ENCODE results near the gene CD300LF. TPM values are rescaled to one million over a fixed set of nuclear protein-coding genes. Genes with fewer than 3 reads are reported as not detected.

Gene CD300LF
- polyA plus RNA-seq, 1 experiment: not detected

- no peak for TF ChIP-seq CTCF (IDR thresholded peaks at IDR 0.05; ENCODE audit: insufficient read depth, low read depth, low read length)
Measured at GRCh38 chr17:74703311-74703710, 9.4 kb downstream of the CD300LF start.

GRCh38 chr17:74702116-74702871 lies 10.4 kb downstream of the CD300LF start:
- DNase-seq (ENCODE audit: low read depth): no peak
- ChIA-PET CTCF (no interaction called here), POLR2A (no interaction called here)
- TF ChIP-seq CTCF (IDR thresholded peaks at IDR 0.05; ENCODE audit: insufficient read depth, low read depth, low read length): no peak
- Histone ChIP-seq H3K36me3 (ENCODE audit: control insufficient read depth, insufficient read depth, low read length) (no peaks in the 10 kb centered on the region), H3K27me3 (ENCODE audit: control insufficient read depth, insufficient read depth, low read length) (no peaks in the 10 kb centered on the region), H3K4me3 (ENCODE audit: low read depth, low read length) (no peak overlapping the region)

More at GRCh38 chr17:74703311-74703710, 9.4 kb downstream of the CD300LF start:
- DNase-seq (ENCODE audit: low read depth): no peak
- no peak overlapping the region for H3K4me3 ChIP-seq (ENCODE audit: low read depth, low read length)
- CTCF ChIA-PET: no interaction called here
- no peaks in the 10 kb centered on the region for H3K36me3 ChIP-seq (ENCODE audit: control insufficient read depth, insufficient read depth, low read length)
- no peaks in the 10 kb centered on the region for H3K27me3 ChIP-seq (ENCODE audit: control insufficient read depth, insufficient read depth, low read length)
- POLR2A ChIA-PET: no interaction called here

GRCh38 chr17:74699236-74699635 lies 13.5 kb downstream of the CD300LF start:
- DNase-seq (ENCODE audit: low read depth): no peak
- no peaks in the 10 kb centered on the region for H3K27me3 ChIP-seq (ENCODE audit: control insufficient read depth, insufficient read depth, low read length)
- no peaks in the 10 kb centered on the region for H3K36me3 ChIP-seq (ENCODE audit: control insufficient read depth, insufficient read depth, low read length)
- H3K4me3 ChIP-seq (ENCODE audit: low read depth, low read length): no peak overlapping the region
- TF ChIP-seq CTCF (IDR thresholded peaks at IDR 0.05; ENCODE audit: insufficient read depth, low read depth, low read length): no peak
- POLR2A ChIA-PET: no interaction called here
- CTCF ChIA-PET: no interaction called here

- no peak for TF ChIP-seq CTCF (IDR thresholded peaks at IDR 0.05; ENCODE audit: insufficient read depth, low read depth, low read length)
- ChIA-PET POLR2A (no interaction called here), CTCF (no interaction called here)
Measured at GRCh38 chr17:74698069-74698468, 14.7 kb downstream of the CD300LF start.

GRCh38 chr17:74697515-74697914 lies 15.2 kb downstream of the CD300LF start:
- no peak overlapping the region for H3K4me3 ChIP-seq (ENCODE audit: low read depth, low read length)

More at GRCh38 chr17:74698069-74698468, 14.7 kb downstream of the CD300LF start:
- DNase-seq (ENCODE audit: low read depth): no peak
- H3K27me3 ChIP-seq (ENCODE audit: control insufficient read depth, insufficient read depth, low read length): 0 out of 2 replicates have a peak, but pooled peaks cover 2% of the 10 kb centered on the region
- no peak overlapping the region for H3K4me3 ChIP-seq (ENCODE audit: low read depth, low read length)
- H3K36me3 ChIP-seq (ENCODE audit: control insufficient read depth, insufficient read depth, low read length): no peaks in the 10 kb centered on the region

More at GRCh38 chr17:74697515-74697914, 15.2 kb downstream of the CD300LF start:
- no peaks in the 10 kb centered on the region for H3K36me3 ChIP-seq (ENCODE audit: control insufficient read depth, insufficient read depth, low read length)
- H3K27me3 ChIP-seq (ENCODE audit: control insufficient read depth, insufficient read depth, low read length): 0 out of 2 replicates have a peak, but pooled peaks cover 2% of the 10 kb centered on the region
- no peak for DNase-seq (ENCODE audit: low read depth)
- ChIA-PET POLR2A (no interaction called here), CTCF (no interaction called here)
- TF ChIP-seq CTCF (IDR thresholded peaks at IDR 0.05; ENCODE audit: insufficient read depth, low read depth, low read length): no peak
